Fibroblast of villous mesenchyme (primary cell): Measurements from ENCODE around the gene ERP44. TPM values are rescaled to one million over a fixed set of nuclear protein-coding genes. Genes with fewer than 3 reads are reported as not detected.

Source experiments
- DNase-seq: peaks from one replicate; pipeline ENCODE4 v3.0.0-alpha.2; 2010; ENCODE audit warnings: low read depth
- H3K4me3 ChIP-seq: 2 replicates; pipeline ENCODE4 v1.5.1; 2011; ENCODE audit warnings: low read depth, mild to moderate bottlenecking, low read length
- CTCF ChIP-seq: IDR thresholded peaks from 2 replicates; pipeline ENCODE4 v1.5.1; 2012; ENCODE audit warnings: low read depth, mild to moderate bottlenecking, low read length; ENCODE audit not compliant: insufficient read depth
- total RNA-seq: library from RNA; depleted of rRNA; stranded (reverse); fragments of >200 nt; gene quantifications from 2 replicates; pipeline ENCODE4 v1.2.3, GENCODE V29; 2012

Gene ERP44
- total RNA-seq, 1 donor: 22.0 TPM

GRCh38 chr9:100027543-100027942 lies 71.3 kb downstream of the ERP44 start:
- TF ChIP-seq CTCF: no peak
- H3K4me3 ChIP-seq: no peak overlapping the region
- DNase-seq: no peak

GRCh38 chr9:100021931-100022330 lies 76.9 kb downstream of the ERP44 start:
- DNase-seq: no peak
- no peak for TF ChIP-seq CTCF
- H3K4me3 ChIP-seq: no peak overlapping the region

- no peak overlapping the region for H3K4me3 ChIP-seq
- DNase-seq: no peak
- no peak for TF ChIP-seq CTCF
Measured at GRCh38 chr9:100020121-100020795, 78.5 kb downstream of the ERP44 start.

- TF ChIP-seq CTCF: no peak
- no peak for DNase-seq
- no peak overlapping the region for H3K4me3 ChIP-seq
Measured at GRCh38 chr9:100019541-100019940, 79.3 kb downstream of the ERP44 start.

DNA sequence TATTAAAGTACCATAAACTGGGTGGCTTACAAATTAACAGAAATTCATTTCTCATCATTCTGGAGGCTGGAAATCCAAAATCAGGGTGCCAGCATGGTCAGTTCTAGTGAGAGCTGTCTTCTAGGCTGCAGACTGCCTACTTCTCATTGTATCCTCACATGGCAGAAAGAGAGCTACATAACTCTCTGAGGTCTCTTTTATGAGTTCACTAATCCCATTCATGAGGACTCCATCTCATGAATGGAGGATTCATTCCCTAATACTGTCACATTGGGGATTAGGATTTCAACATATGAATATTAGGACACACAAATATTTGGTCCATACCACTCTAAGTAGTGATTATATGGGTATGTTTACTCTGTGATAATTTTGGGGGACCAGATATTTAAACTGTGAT lies 84.0 kb downstream of the ERP44 start:
- TF ChIP-seq CTCF: no peak
- no peak for DNase-seq
- H3K4me3 ChIP-seq: no peak overlapping the region

GRCh38 chr9:100013573-100013972 lies 85.2 kb downstream of the ERP44 start:
- no peak for DNase-seq
- H3K4me3 ChIP-seq: no peak overlapping the region
- peak; percentile 6 for TF ChIP-seq CTCF

DNA sequence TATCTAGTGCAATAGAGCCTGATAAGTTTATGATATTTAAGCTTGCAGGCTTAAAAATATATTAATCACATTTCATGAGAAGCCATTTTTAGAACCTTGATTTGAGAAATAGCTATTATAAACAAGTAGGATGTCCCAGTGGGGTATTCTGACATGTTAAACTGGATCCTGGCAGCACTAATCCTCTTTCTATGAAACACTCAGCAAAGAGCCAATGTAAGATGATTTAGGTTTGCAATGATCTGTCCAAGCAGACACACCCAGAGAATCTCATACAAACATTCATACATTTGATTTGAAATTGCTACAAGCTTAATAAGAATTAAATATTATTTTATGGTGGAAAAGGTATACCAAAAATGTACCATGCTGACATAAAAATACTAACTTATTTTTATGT lies 86.5 kb downstream of the ERP44 start:
- no peak overlapping the region for H3K4me3 ChIP-seq
- no peak for TF ChIP-seq CTCF
- no peak for DNase-seq
